AG20443 (cell line): ENCODE measurements around the gene CD34.
A peak's percentile ranks its signal among the peaks of the same experiment; 100 is the strongest.
"Not testable (repeated sequence)": the region's sequence is repeated elsewhere in the genome, so short reads cannot be mapped to it uniquely, and the experiment has no call there.

Experiments used
- DNase-seq: peaks from one replicate; pipeline ENCODE4 v3.0.0; 2012; ENCODE audit warnings: low spot score, mixed read lengths

Gene CD34, protein sequence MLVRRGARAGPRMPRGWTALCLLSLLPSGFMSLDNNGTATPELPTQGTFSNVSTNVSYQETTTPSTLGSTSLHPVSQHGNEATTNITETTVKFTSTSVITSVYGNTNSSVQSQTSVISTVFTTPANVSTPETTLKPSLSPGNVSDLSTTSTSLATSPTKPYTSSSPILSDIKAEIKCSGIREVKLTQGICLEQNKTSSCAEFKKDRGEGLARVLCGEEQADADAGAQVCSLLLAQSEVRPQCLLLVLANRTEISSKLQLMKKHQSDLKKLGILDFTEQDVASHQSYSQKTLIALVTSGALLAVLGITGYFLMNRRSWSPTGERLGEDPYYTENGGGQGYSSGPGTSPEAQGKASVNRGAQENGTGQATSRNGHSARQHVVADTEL

DNA sequence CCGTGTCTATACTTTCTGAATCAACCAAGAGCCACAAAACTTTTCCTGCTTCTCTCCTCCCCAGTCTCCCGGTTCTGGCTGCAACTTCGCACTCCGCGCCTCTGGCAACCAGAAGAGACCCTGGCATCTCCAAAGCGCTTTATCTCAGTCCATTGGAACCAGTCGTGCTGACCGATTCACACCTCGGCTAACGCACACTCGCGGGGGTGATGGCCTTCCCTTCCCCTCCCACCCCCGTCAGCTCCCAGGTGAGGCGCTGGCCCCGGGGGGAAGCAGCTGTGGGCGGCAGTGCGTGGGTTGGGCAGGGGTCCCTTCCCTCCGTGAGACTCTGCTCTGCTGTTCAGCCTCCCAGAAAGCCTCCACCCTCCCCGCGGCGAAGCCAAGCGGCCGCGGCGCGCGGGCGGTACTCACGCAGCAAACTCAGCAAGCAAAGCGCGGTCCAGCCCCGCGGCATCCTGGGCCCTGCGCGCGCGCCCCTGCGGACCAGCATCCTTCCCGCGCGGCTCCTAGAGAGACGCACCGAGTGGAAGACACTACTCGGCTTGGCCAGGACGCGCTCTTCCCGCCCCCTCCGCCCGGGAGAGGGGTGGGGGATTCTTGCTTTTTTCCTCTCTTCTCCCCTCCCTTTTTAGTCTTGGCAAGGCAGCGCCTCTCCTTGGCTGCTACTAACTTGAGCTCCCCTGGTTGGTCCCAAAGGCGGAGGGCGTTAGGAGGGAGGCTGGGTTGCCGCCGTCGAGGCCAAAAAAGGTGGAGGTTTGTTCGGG lies at the start of gene CD34:
TSS of gene CD34 (minus strand) at position 535 of the 764 bp plus-strand sequence. CDS start at position 490, 45 bp downstream.
- DNase-seq, result peak; percentile 60

DNA sequence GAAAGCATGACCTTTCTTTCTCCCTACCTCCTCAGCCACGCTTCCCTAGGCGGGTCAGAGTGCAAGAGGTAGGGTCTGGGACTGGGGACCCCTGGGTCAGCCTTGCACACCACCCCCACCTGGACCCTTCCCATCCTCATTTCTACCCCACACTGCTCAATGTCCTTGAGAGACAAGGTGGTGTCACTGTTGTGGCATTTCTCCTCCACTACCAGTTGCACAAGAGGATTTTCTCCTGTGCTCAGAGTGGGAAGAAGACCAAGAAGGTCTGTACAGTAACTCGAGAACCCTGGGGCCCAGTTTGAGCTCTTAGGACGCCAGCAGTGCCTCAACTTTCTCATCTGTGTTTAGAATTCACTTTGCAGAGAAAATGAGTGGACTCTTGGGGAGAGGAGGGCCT lies 49.4 kb upstream of the CD34 start:
- DNase-seq, result no peak

DNA sequence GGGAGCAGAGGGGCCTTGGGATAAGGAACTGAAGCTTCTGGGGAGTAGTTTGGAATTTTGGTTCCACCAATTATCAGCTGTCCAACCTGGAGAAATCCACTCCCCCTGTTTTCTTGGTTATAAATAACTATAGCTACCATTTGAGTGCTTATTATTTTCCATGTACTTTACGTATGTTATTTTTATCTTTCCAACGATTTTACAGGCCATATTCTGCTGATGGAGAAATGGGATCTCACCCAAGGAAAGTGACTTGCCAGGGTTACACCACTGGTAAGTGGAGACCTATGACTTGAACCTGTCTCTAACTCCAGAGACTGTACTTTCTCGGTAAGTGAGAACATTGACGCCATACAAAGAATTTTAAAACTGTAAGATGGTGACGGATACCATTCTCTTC lies 49.0 kb upstream of the CD34 start:
- DNase-seq, result no peak

DNA sequence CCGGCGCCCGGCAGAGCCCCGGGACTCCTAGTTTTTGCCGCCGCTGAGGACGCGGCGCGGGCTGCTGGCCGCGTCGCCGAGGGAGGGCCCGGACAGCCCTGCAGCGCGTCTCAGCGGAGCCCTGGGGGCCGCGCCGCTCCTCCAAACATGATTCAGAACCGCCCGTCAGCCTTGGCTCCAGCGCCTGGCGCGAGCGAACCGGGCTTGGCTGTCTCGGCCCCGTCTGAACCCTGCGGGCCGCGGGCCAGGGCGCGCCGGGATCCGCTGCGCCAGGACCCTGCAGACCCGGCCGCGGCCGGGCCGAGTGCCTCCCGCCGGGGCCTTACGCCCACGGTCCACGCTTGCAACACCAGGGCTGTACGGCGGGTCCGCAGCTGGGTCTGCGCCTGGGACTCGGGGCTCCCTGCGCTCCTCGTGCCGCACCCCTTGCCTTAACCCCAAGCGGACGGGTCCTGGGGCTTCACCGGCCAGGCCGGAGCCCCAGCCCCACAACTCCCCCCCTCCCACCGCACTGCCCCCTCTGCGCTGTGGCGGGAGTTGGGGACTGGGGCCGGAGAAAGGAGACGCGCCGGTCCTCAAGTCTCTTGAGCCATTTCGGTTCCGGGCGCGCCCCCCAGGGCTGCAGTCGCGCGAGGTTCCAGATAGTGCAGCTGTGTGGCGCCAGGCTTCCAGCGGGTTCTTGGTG lies 48.4 kb upstream of the CD34 start:
- DNase-seq, result peak; percentile 84

DNA sequence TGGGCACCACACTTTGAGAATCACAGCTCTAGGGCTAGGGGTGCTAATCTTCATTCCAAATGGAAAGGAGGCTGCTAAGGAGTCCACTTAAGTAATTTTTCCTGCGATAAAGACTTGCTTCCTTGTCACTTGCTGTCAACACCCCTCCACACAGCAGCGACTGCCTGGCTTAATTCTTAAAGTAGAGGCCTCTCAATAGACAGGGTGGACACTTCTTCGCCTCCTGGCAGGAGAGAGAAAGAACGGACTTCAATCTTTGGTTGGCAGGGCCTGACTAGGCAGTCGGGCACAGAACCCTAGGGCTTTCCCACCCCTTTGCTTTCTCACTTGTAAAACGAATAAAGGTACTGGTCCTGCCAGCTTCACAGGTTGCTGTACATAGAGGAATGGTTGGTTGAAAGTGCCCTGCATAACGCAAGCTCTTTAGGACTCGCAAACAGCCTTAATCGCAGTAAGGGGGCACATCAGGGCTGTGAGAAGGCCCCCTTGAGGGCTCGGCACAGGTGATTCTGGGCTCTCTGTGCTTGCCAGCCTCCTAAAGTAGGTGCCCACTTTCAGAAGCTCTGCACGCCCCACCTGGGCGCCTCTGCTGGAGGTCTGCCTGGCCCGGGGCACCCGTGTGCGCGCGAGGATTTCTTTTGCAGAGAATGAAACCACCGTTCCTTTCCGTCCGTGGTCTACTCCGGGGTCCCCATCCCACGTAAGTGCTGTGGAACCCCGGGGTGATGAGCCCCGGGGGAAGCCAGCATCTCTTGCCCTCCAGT lies 47.6 kb upstream of the CD34 start:
- no peak for DNase-seq

DNA sequence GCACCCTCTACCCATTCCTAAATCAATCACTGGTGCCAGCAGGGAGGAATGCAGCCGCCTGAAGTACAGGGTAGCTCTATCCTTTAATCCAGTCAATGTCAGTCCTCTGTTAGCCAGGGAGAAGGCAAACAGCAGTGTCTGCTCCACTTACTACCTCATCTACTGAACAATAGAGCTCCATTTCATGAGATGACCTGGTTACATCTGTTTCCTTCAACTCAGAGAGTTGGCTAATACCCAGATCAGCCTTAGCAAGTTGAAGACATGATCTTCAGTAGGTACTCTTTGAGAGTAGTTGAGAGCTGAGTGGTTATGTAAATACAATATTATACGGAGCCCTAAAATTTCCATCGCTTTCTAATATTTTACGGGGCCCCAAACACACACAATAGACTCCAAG lies 46.1 kb upstream of the CD34 start:
- no peak for DNase-seq

DNA sequence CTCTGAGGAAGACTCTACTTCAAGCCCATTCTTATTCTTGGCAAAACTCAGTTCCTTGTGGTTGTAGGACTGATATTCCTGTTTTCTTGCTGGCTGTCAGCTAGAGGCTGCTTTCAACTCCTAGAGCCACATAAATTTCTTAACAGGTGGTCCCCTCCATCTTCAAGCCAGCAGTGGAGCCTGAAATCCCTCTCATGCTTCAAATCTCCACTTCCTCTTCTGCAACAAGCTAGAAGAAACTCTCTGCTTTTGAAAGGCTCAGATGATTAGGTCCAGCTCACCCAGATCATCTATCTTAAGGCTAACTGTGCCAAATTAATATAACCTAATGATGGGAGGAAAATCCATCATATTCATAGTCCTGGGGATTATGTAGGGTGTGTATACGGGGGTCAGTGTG lies 43.2 kb upstream of the CD34 start:
- DNase-seq, result no peak

DNA sequence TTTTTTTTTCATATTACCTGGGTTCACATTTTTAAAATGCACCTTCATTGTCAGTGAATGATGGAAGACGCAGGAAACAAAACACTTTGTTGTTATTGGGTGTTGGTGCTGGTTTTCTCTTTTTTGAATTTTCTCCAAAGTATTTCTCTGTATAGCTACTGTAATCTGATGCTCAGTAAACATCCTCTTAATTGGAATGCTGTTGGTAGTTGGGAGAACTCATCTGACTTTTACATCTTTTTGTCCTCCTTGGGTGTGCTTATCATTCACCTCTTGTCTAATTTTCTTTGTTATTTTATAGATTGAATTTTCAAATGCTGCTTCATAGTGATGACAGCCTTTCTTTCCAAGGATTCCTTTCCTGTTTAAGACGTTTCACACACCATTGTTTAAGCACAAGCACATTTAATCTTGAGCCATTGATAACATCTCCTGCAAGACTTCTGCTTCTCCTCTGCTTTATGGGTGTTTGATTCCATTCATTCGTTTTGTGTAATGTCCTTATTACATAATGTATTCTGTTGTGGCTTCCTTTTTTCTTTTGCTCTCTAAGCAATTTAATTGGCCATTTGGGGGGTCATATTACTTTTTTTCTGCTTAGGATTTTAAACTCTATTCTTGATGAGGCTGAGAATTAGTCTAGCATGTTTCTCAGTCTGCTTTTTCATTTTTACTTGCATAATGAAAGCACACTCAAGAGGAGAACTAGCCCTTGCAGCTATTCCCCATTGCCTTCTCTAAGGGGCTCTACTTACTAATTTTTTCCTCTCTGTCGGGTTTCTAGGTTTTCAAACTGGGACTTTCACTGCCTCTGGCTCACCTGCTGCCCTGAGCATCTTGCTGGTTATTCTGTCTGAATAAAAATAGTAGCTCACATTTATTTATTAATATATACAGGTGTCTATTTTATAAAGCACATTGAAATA lies 42.0 kb upstream of the CD34 start:
- DNase-seq, result no peak

DNA sequence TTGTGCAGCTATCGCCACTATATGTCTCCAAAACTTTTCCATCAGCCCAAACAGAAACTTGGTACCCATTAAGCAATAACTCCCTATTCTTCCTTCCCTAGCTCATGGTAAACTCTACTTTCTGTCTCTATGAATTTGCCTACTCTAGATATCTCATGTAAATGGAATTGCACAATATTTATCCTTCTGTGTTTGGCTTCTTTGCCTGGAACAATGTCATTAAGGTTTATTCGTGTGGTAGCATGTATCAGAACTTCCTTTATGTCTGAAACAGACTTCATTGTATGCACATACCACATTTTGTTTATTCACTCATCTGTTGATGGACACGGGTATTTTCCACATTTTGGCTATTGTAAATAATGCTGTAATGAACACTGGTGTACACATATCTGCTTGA lies 40.7 kb upstream of the CD34 start:
- DNase-seq, result no peak

DNA sequence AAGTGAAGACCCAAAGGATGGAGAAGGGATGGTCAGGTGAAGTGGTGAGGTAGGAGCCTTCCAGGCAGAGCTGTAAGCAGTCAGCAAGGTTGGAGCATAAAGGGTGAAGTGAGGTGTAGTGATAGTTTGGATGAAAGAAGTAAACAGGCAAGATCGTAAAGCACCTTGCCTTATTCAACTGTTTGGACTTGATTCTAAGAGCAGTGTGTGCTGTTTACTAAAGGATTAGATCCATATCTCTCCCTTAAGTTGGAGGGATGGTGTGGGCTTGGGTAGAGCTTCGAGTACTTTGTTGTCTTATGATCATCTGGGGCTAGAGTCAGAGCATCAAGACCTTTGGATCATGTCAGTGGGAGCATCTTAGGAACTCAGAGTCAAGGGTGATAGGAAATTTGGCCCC lies 39.8 kb upstream of the CD34 start:
- DNase-seq, result no peak

DNA sequence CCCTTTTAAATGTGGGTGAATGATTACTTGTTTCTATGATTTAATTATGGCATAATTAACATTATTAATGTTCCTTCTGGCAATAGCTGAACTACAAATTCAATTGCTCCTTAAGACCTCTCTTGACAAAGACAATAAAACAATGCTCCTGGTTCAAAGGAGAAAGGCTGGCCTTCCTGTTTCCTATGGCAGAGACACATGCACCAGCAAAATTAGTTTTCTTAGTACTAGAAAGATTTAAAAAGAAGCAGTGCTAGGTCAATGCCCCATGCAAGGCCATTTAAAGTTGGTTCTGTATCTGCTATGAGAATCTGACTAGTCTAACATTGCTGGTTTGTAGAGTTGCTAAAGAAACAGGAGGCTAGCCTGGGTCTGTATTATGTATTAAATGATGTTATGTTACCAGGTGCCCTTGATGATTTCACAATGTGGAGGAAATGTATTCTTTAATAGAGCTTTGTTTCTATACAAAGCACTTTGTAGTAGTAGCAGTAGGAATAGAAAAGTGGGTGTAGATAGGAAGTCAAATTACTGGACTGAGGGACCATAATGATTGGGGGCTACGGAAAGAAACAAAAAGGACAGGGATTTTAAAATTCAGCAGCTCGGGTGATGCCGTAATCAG lies 38.8 kb upstream of the CD34 start:
- DNase-seq, result no peak

DNA sequence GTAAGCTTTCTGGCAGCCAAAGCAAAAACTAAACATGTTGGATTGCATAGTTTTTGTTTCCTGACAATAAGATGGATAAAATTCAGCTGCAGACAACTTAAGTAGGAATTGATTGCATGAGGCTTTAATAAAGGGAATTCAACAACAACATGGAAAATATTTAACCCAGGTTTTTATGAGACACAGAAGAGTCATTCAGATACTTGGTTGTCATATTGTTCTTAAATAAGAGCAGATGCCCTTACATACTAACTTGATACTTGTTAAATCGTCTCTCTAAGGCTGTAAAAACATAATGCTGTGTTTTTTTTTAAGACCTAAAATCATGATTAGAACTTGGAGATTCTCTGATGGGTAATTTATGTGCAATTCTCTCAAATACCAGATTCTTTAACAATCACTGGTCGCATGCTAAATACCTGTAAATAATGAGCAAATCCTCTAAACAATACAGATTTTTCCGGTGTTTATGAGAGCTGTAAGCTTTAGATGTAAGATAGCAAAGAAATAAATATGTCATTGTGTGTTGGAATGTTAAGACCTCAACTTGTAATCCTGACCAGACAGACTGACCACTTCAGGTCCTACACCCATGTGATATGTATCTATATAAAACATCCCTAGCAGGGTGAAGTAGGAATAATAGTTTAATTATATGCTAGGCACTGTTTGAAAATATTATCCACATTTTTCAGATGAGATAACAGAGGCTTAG lies 37.8 kb upstream of the CD34 start:
- DNase-seq, result no peak

DNA sequence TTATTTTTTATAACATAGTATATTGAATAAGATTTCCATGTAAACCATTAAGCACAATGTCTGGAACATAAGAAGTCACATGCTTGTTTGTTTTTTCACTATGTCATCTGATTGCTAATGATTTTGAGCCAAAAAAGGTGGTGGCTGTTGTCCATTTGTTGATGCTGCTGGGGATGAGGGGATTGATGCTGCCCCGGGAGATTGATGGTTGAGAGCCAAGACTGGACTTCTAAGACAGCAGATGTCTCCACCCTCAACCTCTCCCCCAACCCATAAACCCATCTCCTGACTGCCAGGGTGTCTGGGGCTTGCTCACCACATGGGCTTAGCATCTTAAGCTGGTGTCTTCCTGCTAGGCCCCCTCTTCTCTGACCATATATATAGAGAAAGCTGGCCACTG lies 35.8 kb upstream of the CD34 start:
- no peak for DNase-seq

DNA sequence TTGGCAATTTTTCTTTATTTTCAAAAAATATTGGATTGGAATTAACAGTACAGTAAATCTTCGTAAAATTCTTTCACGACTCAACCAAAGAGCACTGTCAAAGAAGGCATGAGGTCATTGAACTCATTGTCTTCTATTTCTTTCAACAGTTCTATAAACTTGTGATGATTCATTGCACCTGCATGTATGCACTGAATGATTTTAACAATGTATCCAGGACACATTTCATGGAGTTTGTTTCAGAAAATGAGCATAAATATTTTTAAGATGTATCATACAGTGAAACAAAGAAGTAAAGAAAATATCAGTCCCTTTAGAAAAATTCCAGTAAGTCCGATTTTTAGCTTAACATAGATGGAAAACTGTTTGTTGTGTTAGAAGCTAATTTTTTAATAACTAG lies 33.6 kb upstream of the CD34 start:
- no peak for DNase-seq

DNA sequence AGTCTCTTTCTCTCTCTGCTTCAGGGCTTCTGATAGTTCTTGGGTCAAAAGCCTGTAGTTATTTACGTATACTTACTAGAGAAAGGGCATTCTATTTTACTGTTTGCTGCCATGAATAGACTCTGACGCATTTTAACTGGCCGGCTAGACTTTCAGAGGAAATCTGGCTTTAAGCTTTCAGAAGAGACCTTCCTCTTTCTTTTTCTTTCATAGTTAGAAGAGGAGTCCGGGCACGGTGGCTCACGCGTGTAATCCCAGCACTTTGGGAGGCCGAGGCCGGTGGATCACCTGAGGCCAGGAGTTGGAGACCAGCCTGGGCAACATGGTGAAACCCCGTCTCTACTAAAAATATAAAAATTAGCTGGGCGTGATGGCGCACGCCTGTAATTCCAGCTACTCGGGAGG lies 31.4 kb upstream of the CD34 start:
- not testable (repeated sequence) for DNase-seq

DNA sequence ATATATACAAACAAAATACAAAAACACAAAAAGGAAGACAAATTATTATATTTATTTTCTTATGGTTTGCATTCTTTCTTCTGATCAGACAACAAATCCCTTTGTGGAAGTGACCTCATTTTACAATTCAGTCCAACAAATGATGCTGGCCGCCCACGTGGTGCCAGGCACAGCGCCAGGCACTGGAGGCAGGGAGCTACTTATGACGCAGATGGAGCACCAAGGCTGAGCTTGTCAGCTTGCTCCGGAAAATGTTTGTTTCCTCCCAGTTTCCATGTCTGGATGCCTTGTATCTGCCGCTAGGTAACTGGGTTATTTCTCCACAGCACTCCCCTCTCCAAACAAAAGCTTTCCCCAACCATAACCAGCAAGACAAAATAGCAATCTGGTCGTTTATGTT lies 30.7 kb upstream of the CD34 start:
- peak; percentile 75 for DNase-seq

DNA sequence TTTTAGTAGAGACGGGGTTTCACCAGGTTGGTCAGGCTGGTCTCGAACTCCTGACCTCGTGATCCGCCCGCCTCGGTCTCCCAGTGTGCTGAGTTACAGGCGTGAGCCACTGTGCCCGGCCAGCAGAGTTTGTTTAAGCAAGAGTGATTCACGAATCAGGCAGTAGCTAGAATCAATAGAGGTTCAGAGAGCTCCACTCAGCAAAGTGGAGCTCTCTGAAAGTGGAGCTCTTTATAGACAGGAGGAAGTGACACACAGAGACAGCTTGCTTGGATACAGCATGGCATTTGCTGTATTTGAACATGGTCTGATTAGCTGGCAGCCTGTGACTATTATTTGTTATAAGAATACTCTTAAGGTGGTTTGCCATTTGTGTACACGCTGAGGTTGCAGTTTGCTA lies 27.1 kb upstream of the CD34 start:
- no peak for DNase-seq

DNA sequence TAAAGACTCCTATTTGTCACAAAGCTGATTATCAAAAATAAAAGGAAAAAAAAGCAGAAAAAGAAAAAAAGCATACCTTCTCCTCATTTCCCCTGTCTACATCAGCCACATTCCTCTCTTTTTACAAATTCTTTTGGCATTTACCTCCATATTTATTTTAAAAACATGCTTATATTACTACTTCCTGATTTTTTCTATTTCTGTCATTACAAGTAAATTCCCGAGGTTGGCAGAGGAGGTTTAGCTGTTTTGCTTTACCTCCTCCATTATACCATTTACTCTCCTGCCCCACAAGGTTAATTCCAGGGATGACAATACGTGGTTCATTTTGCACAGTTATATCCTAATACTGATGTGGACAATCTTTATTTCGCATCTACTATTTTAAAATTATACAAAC lies 26.3 kb upstream of the CD34 start:
- no peak for DNase-seq

DNA sequence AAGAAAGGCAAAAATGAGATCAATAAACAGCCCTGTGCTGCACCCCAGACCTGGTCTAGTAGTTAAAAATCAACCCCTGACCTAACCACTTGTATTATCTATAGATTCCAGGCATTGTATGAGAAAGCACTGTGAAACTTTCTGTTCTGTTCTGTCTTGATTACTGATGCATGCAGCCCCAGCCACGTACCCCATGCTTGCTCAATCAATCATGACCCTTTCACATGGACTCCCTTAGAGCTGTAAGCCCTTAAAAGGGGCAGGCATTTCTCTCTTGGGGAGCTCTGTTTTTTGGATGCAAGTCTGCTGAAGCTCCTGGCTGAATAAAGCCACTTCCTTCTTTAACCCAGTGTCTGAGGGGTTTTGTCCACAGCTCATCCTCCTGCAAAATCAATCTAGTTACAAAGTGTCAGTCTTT lies 24.2 kb upstream of the CD34 start:
- DNase-seq, result no peak

DNA sequence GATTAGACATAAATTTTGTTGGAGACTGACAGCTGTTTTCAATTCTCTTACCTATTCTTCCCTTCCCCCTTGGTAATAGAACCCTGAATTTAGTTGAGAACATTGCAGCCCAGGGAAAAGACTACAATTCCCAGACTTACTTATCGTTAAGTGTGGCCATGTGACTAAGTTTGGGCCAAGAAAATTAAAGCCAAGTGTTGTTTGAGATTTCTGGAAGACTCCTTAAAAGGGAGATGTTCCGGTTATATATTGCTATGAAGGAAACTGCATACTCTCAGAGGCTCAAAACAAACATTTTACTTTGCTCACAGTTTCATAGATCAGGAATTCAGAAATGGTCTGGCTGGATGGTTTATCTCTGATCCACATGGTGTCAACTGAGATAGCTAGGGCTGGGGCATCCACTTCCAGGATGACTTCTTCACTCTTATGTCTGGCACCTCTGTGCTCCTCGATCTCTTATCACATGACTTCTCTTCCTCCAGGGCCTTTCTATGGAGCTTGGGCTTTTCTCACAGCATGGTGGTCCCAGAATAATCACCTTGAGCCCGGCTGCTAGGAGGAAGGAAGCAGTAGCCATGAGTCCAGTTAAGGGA lies 22.4 kb upstream of the CD34 start:
- DNase-seq, result no peak
